ENCODE data around the gene MAPK8.

- no peak for TF ChIP-seq POLR2A (IDR thresholded peaks at IDR 0.05; ENCODE audit: low read depth, low read length)
- TF ChIP-seq POLR2AphosphoS5 (IDR thresholded peaks at IDR 0.05; ENCODE audit: low read depth, low read length) = no peak
- TF ChIP-seq TAF1 (IDR thresholded peaks at IDR 0.05; ENCODE audit: borderline replicate concordance, low read depth, low read length) = no peak
Observed at GRCh38 chr10:48266528-48266927, 39.9 kb upstream of the MAPK8 start.
